Hematopoietic multipotent progenitor cell (in vitro differentiated cells): ENCODE measurements around the gene ISM1. TPM values are rescaled to one million over a fixed set of nuclear protein-coding genes. Genes with fewer than 3 reads are reported as not detected.
A peak's percentile ranks its signal among the peaks of the same experiment; 100 is the strongest.

Source experiments
- DNase-seq, 3 donors: peaks; one replicate each; pipeline ENCODE4 v3.0.0-alpha.2; 2011 to 2015; ENCODE audit warnings: low read depth in 2 of 3, low spot score in 2 of 3
- total RNA-seq: library from RNA; depleted of rRNA; stranded (reverse); fragments of >200 nt; gene quantifications from one replicate; pipeline ENCODE4 v1.2.3, GENCODE V29; 2012

The ISM1 gene
- total RNA-seq, 1 donor: 0.27 TPM

GRCh38 chr20:13251904-13252297 is 30.8 kb downstream of the ISM1 start:
- DNase-seq: no peak

GRCh38 chr20:13255356-13255755 is 34.3 kb downstream of the ISM1 start:
- DNase-seq: no peak

GRCh38 chr20:13256606-13257005 is 35.5 kb downstream of the ISM1 start:
- no peak for DNase-seq

- no peak for DNase-seq
Measured at GRCh38 chr20:13259921-13260320, 38.8 kb downstream of the ISM1 start.

DNA sequence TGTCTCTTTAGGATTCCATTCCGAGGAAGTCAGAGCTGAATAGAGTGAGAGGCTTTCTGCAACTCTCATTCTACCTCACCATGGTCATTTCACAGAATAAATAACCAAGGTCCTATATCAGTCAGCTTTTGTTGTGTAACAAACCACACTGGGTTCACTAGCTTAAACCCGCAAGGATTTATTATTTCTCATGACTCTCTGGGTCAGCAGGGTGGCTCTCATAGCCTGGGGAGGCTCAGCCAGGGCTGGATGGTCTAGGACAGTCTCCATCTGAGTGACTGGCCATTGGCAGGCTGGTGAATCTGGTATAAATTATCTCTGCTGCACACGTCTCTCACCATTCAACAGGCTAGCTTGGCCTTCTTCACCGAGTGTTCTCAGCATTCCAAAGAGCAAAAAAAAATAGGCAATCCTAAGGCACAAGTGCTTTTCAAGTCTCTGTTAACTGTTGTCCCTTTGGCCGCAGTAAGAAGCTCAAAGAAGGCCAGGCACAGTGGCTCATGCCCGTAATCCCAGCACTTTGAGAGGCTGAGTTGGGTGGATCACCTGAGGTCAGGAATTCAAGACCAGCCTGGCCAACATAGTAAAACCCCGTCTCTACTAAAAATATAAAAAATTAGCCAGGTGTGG is 39.7 kb downstream of the ISM1 start:
- DNase-seq: no peak

DNA sequence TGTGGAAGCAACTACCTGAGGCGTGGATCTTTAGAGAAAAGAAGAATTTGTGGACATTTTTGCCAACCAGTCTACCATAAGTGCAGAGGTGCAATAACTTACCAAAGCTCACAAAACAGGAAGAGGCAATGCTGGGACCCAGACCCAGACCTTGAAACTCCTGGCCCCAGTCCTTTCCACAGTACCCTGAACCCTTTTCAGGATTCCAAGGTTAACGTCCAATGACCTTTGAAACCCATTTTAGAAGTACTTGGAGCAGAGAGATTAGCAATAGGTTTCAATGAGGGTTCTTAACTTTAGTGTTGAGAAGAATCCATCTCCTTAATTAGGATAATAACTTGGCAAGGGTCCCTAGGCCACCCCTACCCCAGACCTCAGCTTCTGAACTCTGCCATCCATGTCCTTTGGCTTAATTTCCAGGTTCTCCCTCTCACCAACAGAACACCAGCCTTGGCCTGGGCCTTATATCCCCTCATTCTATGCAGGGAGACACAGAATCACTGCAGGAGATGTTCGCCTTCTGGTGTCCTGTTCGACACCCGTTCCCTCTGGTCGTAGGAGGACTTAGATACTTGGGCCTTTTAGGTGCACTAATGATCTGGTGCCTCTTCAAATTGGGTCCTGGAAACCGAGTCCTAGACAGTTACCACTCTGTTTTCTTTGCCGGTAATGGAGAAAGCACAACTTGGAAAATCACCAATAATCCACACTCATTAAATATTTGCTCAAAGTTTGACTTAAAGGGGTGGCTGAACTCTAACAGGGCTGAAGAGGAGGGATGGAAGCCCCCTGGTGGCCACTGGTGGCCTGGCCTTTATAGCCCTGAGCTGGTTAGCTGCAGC is 40.6 kb downstream of the ISM1 start:
- peak; percentile 38 to 80 (median 67) for DNase-seq

DNA sequence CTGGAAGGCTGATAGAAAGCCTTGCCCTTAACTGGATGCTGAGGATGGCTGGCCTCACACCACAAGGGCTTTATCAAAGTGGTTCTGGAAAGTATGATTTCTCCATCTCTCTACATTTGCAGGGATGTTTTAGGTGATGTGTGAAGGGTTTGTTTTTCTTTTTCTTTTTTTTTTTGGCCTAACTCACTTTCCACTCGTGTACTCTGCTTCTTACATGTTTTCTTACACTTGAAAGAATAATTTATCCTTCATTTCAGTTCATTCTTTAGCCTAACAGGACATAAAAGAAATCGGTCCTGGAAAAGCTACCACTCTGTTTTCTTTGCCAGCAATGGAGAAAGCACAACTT is 41.2 kb downstream of the ISM1 start:
- DNase-seq: no peak

- no peak for DNase-seq
Measured at GRCh38 chr20:13262671-13263360, 41.7 kb downstream of the ISM1 start.

DNA sequence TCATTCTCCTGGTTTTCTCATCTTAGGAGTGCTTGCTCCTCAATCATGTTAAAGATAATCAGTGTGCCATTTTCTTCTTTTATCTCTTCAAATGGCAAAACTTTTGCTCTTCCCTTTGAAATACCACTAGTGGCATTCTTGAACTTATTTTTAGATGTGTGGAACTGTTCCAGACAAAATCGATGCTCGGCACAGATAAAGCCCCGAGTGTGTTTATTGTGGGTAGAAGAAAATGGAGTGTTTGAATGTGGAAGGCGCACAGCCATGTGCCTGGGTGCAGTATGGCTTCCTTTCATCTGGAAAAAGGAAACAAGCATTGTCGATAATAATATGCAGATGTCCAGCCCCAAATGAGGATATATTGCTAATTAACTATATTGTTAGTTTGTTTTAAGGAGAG is 42.4 kb downstream of the ISM1 start:
- no peak for DNase-seq

DNA sequence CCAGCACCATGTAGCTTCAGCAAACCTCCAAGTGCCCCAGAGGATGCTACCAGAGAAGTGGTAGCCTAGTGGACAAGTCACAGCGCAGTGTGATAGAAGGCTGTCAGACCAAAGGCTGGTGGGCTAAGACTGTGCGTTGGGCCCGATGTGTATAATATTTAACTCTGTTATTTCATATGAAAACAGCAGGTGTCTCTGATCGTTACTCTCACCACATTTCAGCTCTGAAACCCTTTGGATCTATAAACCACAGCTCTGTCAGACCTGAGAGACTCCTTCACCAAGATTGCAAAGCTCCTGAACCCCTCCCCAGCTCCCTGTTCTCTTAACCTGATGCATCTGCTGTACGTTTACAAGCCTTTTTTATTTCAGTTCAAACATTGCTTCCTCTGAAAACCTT is 43.8 kb downstream of the ISM1 start:
- no peak for DNase-seq

DNA sequence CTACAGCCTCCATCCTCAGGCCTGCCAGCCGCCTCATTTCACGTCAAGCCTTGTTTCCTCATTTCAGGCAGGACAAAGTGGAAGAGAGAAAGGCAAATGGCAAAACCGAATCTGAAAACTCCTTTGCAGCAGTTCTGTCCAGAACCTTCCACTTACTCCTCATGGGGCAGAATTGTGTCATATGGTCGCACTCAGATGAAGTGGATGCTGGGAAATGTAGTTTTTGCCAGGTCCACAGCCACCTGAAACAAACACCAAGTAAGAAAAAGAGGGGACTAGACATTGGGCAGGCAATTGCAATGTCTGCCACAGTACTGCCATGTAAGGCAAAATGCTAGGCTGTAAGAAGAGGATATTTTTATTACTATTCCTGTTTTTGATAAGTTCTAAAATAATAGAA is 44.9 kb downstream of the ISM1 start:
- DNase-seq: no peak

- no peak for DNase-seq
Measured at GRCh38 chr20:13267231-13267630, 46.2 kb downstream of the ISM1 start.

GRCh38 chr20:13268953-13269352 is 47.9 kb downstream of the ISM1 start:
- no peak for DNase-seq

GRCh38 chr20:13270211-13270610 is 49.1 kb downstream of the ISM1 start:
- DNase-seq: no peak

GRCh38 chr20:13271098-13271497 is 50.0 kb downstream of the ISM1 start:
- no peak for DNase-seq

DNA sequence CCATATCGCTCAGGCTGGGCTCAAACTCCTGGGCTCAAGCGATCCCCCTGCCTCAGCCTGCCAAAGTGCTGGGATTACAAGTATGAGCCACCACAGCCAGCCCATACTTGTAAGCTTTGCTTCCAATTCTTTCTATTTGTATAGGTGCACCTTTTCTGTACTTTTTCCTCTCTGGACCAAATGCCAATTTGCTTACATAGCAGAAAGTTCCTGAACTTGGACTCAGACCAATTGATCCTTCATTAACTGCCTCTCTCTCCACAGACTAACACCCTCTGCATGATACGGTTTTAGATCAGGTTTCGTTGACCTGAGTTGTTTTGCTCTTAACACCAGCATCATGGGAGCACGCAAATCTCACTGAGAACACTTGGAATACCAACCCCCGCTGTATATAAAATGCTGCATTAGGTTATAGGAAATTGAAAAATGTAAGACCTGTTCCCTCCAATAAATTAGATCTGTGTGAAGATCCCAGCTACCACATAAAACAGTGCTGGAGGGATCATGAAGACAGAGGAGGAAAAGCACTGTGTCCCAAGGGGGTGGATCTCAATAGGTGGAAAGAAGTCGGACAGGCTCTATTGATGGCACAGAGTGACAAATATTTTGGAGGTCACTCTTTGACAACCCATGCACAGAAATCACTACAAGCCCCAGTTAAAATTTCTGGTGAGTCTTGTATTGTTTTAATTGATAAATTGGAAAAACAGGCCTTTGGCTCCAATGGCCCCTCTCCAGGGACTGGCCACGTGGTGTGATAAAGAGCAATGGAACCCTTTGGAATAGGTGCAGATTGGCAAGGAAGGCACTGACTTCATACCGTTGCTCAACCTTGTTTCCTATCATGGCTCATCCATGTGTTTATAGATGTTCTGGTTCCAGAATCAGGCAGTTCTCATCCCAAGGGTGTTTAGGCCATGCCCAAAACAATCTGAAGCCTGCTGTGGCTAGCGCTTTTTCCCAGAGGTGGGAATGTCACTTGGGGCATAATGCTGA is 51.2 kb downstream of the ISM1 start:
- no peak for DNase-seq

DNA sequence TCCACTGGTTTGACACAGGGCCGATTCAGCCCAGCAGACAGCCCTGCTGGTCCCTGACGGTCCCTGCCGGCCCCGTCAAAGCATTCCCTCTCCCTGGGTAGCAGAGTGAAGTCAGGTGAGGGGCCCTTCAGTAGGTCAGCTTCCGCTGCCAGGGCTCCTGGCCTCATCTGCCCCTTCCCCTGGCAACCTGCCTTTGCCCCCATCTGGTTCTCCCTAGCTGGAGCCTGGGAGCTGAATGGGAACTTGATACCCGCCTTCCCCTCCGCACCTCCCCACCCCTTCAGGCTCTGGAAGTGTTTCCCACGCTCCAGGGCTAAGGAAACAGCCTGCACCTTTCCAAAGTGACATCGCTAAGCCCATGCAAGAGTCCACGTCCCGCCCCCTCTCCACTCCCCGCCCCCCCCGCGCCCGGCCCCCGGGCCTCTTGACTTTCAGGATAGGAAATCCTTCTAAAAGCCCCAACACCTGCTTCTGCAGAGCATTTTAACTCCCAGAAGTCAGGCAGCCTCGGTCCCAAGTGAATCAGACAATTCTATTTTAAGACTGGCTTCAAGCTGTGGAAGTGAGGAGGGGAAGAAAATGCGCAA is 53.3 kb downstream of the ISM1 start:
- DNase-seq: no peak

DNA sequence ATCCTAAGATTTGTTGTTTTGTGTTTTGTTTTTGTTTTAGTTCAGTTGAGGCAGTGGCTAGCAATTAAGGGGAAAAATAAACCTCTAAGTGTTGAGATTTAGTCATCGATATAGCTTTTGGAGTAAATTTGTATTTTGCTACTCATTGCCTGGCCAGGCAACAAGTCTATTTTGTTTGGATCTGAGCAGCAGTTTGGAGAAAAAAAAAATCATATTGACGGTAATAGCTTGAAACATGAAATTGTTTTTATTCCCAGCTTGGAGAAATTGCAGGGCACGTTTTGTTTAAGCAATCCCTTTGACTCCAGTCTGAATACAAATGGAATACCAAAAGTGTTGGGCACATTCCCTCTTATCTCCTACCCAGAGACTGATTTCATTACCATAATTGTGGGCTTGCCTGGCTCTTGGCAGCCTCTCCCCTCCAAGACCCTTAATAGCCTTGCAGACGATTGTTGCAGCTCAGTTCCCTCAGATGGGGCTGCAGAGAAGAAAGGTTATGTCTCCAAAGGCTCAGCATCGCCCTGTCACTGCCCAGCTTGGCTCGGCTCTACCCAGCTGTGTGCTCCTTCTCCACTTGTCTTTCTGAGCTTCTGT is 56.0 kb downstream of the ISM1 start:
- no peak for DNase-seq

DNA sequence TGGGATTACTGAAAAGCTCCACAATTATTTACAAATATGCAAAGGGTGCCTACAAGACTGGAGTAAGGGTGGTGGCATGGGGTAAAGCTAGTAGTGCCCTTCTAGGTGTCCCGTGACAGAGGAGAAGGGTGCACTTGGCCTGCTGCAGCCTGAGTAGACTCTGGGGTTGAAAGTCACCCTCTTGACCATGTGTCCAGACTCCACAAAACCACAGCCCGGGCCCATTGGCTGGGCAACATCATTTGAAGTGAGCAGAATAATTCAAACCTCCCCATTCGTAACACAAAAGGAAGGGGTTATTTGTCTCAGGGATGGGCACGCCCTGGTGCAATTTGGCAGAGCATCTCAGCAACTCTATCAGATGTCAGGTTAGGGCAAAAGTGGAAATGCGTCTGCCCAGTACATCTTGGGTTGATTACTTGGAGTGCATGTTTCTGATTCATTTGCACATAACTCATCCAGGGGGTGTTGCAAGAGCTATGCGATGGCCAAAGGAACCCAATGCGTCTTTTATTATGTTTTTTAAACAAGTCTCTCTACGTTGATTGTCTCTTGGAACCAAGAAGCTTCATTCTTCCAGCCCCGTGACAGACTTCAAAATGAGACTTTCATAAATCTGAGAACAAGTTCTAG is 56.7 kb downstream of the ISM1 start:
- no peak for DNase-seq
